Fibroblast of skin of scalp (primary cell): ENCODE results near the gene CPED1.
"Not testable (repeated sequence)": the region's sequence is repeated elsewhere in the genome, so short reads cannot be mapped to it uniquely, and the experiment has no call there.

Experiments
- DNase-seq: peaks from one replicate; pipeline ENCODE4 v3.0.0-alpha.2; 2013

The CPED1 gene

GRCh38 chr7:121195010-121195409 lies 206.5 kb downstream of the CPED1 start:
- no peak for DNase-seq

- peak; percentile 57 for DNase-seq
These were observed 207.4 kb downstream of the CPED1 start for GRCh38 chr7:121195874-121196273.

DNA sequence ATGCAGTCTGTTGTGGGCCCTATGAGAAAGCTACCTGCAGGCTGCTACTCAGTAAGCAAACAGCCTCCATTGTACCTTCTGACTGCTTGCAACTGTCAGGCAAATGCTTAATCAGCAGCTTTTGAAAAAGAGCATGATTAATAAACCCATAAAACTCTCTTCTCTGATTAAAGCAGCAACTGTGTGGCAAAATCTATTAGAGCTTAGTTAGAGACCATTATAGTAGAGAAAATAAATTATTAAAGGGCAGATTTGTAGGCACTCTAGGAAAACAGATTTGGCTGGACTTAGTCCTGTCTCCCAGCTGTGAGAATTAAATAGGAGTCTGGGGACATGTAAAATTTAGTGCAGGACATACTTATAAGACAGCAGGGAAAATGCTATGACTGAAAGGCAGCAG lies 207.8 kb downstream of the CPED1 start:
- DNase-seq = no peak

GRCh38 chr7:121197455-121197854 lies 208.9 kb downstream of the CPED1 start:
- no peak for DNase-seq

- DNase-seq = no peak
These were observed 210.0 kb downstream of the CPED1 start for GRCh38 chr7:121198502-121198901.

- DNase-seq = no peak
These were observed 213.6 kb downstream of the CPED1 start for GRCh38 chr7:121202125-121202524.

DNA sequence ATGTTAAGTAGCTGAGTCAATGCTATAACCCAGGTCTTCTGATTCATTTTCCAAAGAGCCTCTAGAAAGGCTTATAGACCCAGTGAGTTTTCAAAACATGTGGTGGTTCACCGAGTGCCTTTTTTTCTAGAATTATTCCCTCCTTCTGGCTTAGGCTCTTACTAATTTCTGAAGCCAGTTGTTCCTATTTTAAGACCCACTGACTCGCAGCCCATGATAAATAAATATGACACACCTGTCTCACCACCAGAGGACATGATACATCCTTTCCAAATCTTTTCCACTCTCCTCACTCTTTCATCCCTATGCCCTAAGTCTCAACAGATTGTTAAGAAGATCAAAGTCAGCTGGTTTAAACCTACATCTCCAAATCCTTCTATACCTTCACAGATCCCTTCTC lies 214.3 kb downstream of the CPED1 start:
- no peak for DNase-seq

GRCh38 chr7:121204537-121204936 lies 216.0 kb downstream of the CPED1 start:
- no peak for DNase-seq

DNA sequence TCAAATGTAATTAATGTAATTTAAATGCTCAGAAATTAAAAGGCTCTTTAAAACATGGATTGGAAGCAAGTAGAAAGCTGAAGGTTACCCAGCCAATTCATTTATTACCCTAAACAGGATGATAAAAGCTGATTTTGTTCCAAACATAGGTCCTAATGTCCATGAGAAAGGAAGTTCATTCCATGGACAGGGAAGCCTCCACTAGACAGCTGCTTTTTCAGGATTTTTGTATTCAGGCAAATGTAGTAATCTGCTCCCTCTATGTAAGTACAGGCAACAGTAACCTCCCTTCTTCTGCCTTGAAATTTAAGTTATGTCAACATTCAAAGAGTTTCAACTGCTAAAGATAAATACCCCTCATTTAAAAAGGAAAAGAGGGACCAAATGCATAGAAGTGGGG lies 217.3 kb downstream of the CPED1 start:
- no peak for DNase-seq

GRCh38 chr7:121211253-121211652 lies 222.7 kb downstream of the CPED1 start:
- DNase-seq = no peak

- no peak for DNase-seq
These were observed 223.5 kb downstream of the CPED1 start for GRCh38 chr7:121212036-121212435.

- peak; percentile 8 for DNase-seq
These were observed 226.1 kb downstream of the CPED1 start for GRCh38 chr7:121214657-121215056.

DNA sequence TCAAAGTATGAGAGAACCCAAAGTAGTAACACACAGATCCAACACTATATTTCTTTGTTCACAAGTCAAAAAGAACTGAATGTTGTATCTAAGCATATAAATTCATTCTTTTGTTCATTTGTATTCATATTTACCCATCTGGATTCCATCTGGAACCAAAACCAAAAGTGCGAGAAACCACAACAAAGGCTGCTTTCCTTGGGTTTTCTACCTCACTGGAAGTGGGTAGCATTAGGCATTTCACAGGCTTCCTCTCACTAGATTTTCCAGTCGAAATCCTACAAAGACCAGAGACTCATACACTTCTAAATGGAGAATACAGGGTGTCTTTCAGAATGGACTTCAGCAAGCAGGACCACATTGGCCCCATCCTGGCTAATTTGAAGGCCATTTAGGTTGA lies 230.5 kb downstream of the CPED1 start:
- DNase-seq = peak; percentile 8

GRCh38 chr7:121221108-121221507 lies 232.6 kb downstream of the CPED1 start:
- DNase-seq = not testable (repeated sequence)

DNA sequence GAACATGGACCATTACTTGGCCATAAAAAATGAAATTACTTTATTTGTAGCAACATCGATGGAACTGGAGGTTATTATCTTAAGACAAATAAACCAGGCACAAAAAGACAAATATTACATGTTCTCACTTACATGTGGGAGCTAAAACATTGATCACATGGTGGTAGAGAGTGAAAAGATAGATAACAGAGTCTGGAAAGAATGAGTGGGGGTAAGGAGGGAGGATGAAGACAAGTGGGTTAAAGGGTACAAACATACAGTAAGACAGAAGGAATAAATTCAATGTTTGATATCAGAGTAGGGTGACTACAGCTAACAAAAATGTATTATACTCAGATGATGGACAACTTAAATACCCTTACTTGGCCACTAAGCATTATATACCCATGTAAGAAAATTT lies 240.3 kb downstream of the CPED1 start:
- DNase-seq = no peak

DNA sequence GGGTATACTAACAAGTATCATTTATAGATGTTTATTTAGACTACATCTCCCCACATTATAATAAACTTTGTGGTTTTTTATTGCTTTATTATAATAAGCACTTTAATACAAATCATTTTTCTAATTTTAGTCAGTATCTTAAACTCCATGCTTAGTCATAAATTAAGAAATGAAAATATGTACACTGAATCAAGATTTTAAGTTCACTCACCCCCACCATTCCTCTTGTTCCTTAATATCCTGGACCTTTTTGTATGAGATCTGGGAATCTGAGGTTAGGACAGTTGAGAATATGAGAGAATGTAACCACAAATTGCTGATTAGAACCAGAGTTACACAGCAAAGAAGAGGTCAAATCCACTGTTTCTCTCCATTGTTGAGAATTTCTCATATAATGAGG lies 246.7 kb downstream of the CPED1 start:
- peak; percentile 58 for DNase-seq

DNA sequence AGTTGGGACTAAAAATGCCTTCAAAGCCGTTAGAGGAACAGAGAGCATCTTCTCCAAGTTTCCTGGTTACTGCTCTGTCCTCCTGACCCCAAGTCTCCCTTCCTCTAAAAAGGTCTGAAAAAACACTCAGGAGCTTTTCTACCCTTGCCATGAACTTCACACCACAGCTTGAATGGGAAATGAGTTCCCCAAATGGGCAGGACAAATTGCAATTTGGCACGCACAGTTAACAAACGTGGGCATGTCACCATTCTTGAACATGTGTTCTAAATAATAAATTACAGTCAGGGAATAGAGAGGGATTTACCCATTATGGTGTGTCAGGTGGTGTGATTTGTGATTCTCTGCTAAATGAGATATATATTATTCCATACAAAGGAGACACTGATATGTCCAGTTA lies 249.1 kb downstream of the CPED1 start:
- DNase-seq = no peak

DNA sequence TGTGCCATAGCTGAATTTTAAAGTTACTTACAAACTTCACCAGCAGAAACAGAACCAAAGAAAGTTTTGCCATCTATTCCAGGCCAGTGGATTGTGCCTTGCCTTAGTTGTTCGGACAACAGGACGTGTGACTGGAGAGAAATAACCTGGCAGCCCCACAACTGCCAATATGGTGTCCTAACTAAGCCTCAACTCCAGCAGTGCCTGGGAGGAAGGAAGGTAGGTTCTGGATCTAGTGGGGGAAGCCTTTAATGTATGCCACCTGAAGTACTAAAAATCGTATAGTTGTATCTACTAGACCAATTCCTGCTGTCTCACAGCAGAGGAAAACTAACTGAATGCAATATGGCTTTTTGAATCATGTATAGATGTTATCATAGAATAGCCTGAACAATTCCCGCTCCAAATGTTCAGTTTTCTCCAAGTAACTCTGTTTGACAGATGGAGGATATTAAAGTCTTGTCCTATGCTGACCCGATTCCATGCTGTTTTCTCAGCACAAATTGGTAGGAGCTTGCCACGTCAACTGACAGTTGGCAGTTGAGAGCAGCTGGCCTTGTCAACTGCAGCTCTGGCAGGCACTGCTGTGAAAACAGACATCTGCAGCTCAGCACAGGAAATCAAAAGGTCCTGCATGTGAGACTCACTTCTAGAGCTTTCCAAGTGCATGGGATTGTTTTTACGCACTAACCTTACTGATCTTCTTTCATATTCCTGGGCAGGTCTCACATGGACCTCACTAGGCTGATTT lies 255.8 kb downstream of the CPED1 start:
- peak; percentile 15 for DNase-seq

- not testable (repeated sequence) for DNase-seq
These were observed 262.9 kb downstream of the CPED1 start for GRCh38 chr7:121251367-121251766.

DNA sequence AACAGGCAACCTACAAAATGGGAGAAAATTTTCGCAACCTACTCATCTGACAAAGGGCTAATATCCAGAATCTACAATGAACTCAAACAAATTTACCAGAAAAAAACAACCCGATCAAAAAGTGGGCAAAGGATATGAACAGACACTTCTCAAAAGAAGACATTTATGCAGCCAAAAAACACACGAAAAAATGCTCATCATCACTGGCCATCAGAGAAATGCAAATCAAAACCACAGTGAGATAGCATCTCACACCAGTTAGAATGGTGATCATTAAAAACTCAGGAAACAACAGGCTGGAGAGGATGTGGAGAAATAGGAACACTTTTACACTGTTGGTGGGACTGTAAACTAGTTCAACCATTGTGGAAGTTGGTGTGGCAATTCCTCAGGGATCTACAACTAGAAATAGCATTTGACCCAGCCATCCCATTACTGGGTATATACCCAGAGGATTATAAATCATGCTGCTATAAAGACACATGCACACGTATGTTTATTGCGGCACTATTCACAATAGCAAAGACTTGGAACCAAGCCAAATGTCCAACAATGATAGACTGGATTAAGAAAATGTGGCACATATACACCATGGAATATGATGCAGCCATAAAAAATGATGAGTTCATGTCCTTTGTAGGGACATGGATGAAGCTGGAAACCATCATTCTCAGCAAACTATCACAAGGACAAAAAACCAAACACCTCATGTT lies 264.2 kb downstream of the CPED1 start:
- not testable (repeated sequence) for DNase-seq

- no peak for DNase-seq
These were observed 271.3 kb downstream of the CPED1 start for GRCh38 chr7:121259826-121260225.

DNA sequence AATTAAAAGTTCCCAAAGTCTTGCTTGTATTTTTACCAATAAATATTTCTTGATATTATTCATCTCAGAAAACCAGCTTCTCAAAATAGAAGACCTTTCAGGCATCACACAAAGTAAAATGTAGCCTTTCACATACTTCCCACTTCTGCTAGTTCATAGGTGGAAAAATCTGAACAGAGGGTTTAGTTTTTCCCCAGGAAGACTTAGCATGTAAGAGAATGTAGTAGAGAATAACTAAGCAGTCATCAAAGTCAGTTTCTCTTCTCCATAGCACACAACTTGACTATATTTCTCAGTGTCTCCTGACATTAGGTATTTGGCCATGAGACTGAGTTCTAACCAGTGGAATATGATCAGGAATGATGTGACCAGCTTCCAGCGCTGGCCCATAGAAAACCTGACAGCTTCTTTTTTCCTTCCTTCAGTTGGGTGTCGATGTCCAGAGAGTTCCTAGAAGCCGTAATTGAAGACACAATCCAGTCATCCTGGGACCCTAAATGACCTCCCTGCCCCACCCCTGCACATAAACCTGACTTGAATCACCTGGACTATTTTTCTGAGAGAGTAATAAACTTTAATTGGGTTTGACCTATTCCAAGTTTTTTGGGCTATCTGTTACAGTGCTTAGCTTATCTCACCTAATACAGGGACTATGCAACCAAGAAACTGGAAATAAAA lies 272.8 kb downstream of the CPED1 start:
- DNase-seq = no peak

DNA sequence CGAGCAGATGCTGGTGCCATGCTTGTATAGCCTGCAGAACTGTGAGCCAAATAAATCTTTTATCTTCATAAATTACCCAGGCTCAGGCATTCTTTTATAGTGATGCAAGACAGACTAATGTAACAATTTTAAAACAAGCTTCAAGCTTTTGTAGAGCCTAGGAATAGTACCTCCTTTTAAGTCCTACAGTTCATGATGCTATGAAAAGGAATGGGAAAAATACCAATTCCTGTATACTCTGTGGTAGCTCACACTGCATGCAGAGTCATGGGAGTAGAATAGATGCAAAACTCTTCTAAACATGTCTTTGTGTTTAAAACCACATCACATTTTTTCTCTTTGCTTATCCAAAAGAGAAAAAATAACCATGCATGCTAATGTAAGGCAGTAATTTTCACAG lies 273.7 kb downstream of the CPED1 start:
- peak; percentile 39 for DNase-seq

- no peak for DNase-seq
These were observed 274.5 kb downstream of the CPED1 start for GRCh38 chr7:121262969-121263368.
